Lower leg skin (tissue), 4 donors: ENCODE measurements around the gene SPTLC2. TPM values are rescaled to one million over a fixed set of nuclear protein-coding genes. Genes with fewer than 3 reads are reported as not detected.
"Not testable (repeated sequence)": the region's sequence is repeated elsewhere in the genome, so short reads cannot be mapped to it uniquely, and the experiment has no call there.

Experiments
- DNase-seq, 2 donors: peaks; one replicate each; pipeline ENCODE4 v3.0.0-alpha.2; 2019; ENCODE audit warnings: low spot score in 2 of 2
- H3K4me3 ChIP-seq: fragments of 200-600 bp; sonication (generic); 2 replicates; pipeline ENCODE4 v1.5.1; 2017; ENCODE audit warnings: mild to moderate bottlenecking, low read depth; ENCODE audit not compliant: poor library complexity, severe bottlenecking
- CTCF ChIP-seq, 3 donors: fragments of 450-650 bp; IDR thresholded peaks; one replicate each; pipeline ENCODE4 v1.5.1; 2016; ENCODE audit warnings: antibody characterized with exemption in 3 of 3, mild to moderate bottlenecking in 3 of 3, moderate library complexity in 2 of 3
- POLR2A ChIP-seq, 2 donors: fragments of 450-650 bp; IDR thresholded peaks; one replicate each; pipeline ENCODE4 v1.6.1; 2016 to 2017; ENCODE audit warnings: antibody characterized with exemption in 2 of 2, mild to moderate bottlenecking in 1 of 2, moderate library complexity in 1 of 2
- WGBS, 2 donors: methylation state at CpG; one replicate each; pipeline ENCODE4 v1.1.5; 2018; 5-methylcytosine and 5-hydroxymethylcytosine counted together
- intact Hi-C: fragments of 100-400 bp; cut with DNase I; formaldehyde crosslinking; loops from one replicate; pipeline ENCODE4 v1.15.0; 2023; ENCODE audit warnings: low total_unique reads
- total RNA-seq, 4 donors: library from RNA; depleted of rRNA; stranded (reverse); fragments of >200 nt; gene quantifications; one replicate each; pipeline ENCODE4 v1.1.0, GENCODE V29; 2016

Gene SPTLC2
- total RNA-seq, 4 donors from 2014 or later, result 18.4 to 31.8 (median 22.1) TPM

GRCh38 chr14:77547512-77548180, 68.8 kb downstream of the SPTLC2 start:
- no peak for DNase-seq
- TF ChIP-seq POLR2A (IDR thresholded peaks at IDR 0.05) (no peak), CTCF (IDR thresholded peaks at IDR 0.05) (no peak)
- WGBS, 2 donors, result 83 to 96% methylated on average over 8 of the region's 8 CpGs
- no peak overlapping the region for H3K4me3 ChIP-seq
- intact Hi-C loops, result no loop called here

GRCh38 chr14:77545171-77545570, 71.3 kb downstream of the SPTLC2 start:
- DNase-seq, H3K4me3 ChIP-seq, intact Hi-C loops: not testable (repeated sequence)
- WGBS, 2 donors, result 97 to 98% methylated on average over 11 of the region's 11 CpGs

- 95 to 100% methylated on average over 2 of the region's 2 CpGs for WGBS, 2 donors
- no peak overlapping the region for H3K4me3 ChIP-seq
- TF ChIP-seq CTCF (IDR thresholded peaks at IDR 0.05), result no peak
- TF ChIP-seq POLR2A (IDR thresholded peaks at IDR 0.05), result no peak
- DNase-seq, result no peak
- intact Hi-C loops, result no loop called here
These were observed 71.9 kb downstream of the SPTLC2 start for GRCh38 chr14:77544571-77544970.

GRCh38 chr14:77543637-77544334, 72.7 kb downstream of the SPTLC2 start:
- intact Hi-C loops, result no loop called here
- TF ChIP-seq CTCF (IDR thresholded peaks at IDR 0.05), result no peak
- TF ChIP-seq POLR2A (IDR thresholded peaks at IDR 0.05), result no peak
- 90 to 93% methylated on average over 3 of the region's 3 CpGs for WGBS, 2 donors
- H3K4me3 ChIP-seq, result no peak overlapping the region
- no peak for DNase-seq

GRCh38 chr14:77543240-77543551, 73.2 kb downstream of the SPTLC2 start:
- intact Hi-C loops, result no loop called here
- TF ChIP-seq POLR2A (IDR thresholded peaks at IDR 0.05) (no peak), CTCF (IDR thresholded peaks at IDR 0.05) (no peak)
- WGBS, 2 donors, result 76 to 82% methylated on average over 5 of the region's 5 CpGs
- no peak for DNase-seq
- no peak overlapping the region for H3K4me3 ChIP-seq

- TF ChIP-seq POLR2A (IDR thresholded peaks at IDR 0.05) (no peak), CTCF (IDR thresholded peaks at IDR 0.05) (no peak)
- intact Hi-C loops, result no loop called here
- 67 to 68% methylated on average over 11 of the region's 11 CpGs for WGBS, 2 donors
- no peak overlapping the region for H3K4me3 ChIP-seq
- DNase-seq, result no peak
These were observed 73.8 kb downstream of the SPTLC2 start for GRCh38 chr14:77542421-77543239.
